ENCODE data around the gene FXR2. TPM values are rescaled to one million over a fixed set of nuclear protein-coding genes. Genes with fewer than 3 reads are reported as not detected.
A peak's percentile ranks its signal among the peaks of the same experiment; 100 is the strongest.

FXR2 gene
- polyA plus RNA-seq, 1 experiment, result 24.6 TPM

DNA sequence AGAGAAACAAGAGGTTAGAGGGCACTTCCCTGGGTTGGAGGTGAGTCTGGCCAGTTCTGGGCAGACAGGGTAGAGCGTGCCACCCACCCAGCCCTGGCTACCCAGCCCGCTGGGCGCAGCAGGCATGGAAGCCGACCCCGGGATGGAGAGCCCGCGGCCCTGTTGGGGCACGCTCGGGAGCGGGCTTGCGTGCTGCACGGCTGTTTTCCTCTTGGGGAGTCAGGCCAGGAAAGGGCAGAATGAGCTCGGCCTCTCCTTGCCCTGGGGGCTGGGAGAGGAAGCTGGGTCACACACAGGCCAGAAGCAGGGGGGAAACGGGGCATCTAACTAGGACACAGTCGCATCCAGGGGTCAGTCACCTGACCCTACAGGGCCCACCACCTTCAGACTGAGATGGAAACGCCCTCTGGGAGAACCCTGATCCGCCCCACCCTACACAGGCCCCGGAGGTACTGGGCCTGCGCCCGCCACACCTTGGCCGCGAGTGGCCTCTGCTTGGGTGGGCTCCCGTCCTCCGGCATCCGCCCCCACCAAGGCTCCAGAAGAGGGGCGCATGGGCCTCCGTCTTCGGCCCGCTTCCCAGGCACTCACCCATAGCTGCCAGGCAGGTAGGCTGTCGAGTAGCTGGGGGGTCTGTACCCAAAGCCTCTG lies 26.0 kb downstream of the FXR2 start:
- TF ChIP-seq CTCF (IDR thresholded peaks at IDR 0.05; ENCODE audit: low read depth, low read length), result no peak
- Histone ChIP-seq H3K27me3 (ENCODE audit: control insufficient read depth, insufficient read depth, low read length) (no peaks in the 10 kb centered on the region), H3K27ac (ENCODE audit: low read depth, low read length) (peak overlapping the region; percentile 94), H3K4me3 (ENCODE audit: low read depth, low read length) (peak overlapping the region; percentile 34), H3K9me3 (ENCODE audit: control insufficient read depth, insufficient read depth, low read length) (no peaks in the 10 kb centered on the region)
- DNase-seq (ENCODE audit: low read depth, low spot score), result no peak
- ChIA-PET CTCF (interaction anchor here (0.6 to 2.4 kb wide), 23 partner anchors 8 to 543 kb away, joined by 3 to 39 read pairs (median 5); partner anchors contain the start of genes CD68, FXR2, NEURL4 and SENP3), POLR2A (interaction anchor here (0.9 to 2.8 kb wide), 9 partner anchors 8 to 104 kb away, joined by 3 to 22 read pairs (median 4); partner anchors contain the start of genes CD68, POLR2A, SAT2 and SENP3)

GRCh38 chr17:7587420-7588151 lies 27.1 kb downstream of the FXR2 start:
- peak overlapping the region; percentile 17 for H3K4me3 ChIP-seq (ENCODE audit: low read depth, low read length)
- ChIA-PET CTCF (interaction anchor here (0.9 to 2.5 kb wide), 5 partner anchors 13 to 231 kb away, joined by 3 to 10 read pairs (median 5); partner anchors contain the start of genes SENP3, TP53 and WRAP53), POLR2A (interaction anchor here (0.9 to 1.4 kb wide), 5 partner anchors 8 to 99 kb away, joined by 3 to 8 read pairs (median 4); partner anchors contain the start of gene CD68)
- peaks cover 8% of the 10 kb centered on the region; the same call in 1 of the 2 replicates for H3K9me3 ChIP-seq (ENCODE audit: control insufficient read depth, insufficient read depth, low read length)
- peak; percentile 91 for DNase-seq (ENCODE audit: low read depth, low spot score)
- peak overlapping the region; percentile 94 for H3K27ac ChIP-seq (ENCODE audit: low read depth, low read length)
- no peaks in the 10 kb centered on the region for H3K27me3 ChIP-seq (ENCODE audit: control insufficient read depth, insufficient read depth, low read length)
- TF ChIP-seq CTCF (IDR thresholded peaks at IDR 0.05; ENCODE audit: low read depth, low read length), result peak; percentile 26; the same call in 1 of the 2 replicates

DNA sequence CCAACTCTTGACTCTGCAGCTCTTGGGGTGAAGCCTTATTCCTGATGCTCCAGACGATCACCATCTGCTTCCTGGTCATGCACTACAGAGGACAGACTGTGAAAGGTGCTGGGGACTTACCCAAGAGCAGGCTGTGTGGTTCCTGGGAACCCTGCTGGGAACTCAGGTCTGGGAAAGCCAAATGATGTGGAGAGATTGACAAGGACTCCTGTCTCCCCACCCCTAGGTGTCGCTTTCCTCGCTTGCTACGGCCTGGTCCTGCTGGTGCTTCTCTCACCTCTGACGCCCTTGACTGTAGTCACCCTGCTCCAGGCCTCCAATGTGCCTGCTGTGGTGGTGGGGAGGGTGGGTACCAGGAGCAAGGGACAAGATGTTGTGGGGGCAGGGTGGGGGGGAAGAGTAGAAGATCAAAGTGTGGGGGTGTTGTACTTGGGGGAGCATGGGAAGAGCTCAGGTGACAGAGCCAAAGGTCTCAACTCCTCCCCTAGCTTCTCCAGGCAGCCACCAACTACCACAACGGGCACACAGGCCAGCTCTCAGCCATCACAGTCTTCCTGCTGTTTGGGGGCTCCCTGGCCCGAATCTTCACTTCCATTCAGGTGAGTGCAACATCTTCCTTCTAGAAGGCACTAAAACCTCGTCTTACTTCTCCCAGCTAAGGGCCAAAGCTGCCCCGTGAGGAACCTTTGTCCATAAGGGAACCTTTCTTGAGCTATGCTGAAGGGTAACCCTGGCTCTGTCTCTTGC lies 27.9 kb downstream of the FXR2 start:
- DNase-seq (ENCODE audit: low read depth, low spot score), result no peak
- H3K4me3 ChIP-seq (ENCODE audit: low read depth, low read length), result no peak overlapping the region; the same call in 1 of the 2 replicates
- ChIA-PET CTCF (interaction anchor here (0.9 to 2.5 kb wide), 5 partner anchors 13 to 231 kb away, joined by 3 to 10 read pairs (median 5); partner anchors contain the start of genes SENP3, TP53 and WRAP53), POLR2A (interaction anchor here (0.9 to 1.4 kb wide), 5 partner anchors 8 to 100 kb away, joined by 3 to 8 read pairs (median 4); partner anchors contain the start of gene CD68)
- peaks cover 8% of the 10 kb centered on the region; the same call in 1 of the 2 replicates for H3K9me3 ChIP-seq (ENCODE audit: control insufficient read depth, insufficient read depth, low read length)
- peak overlapping the region; percentile 94 for H3K27ac ChIP-seq (ENCODE audit: low read depth, low read length)
- no peaks in the 10 kb centered on the region for H3K27me3 ChIP-seq (ENCODE audit: control insufficient read depth, insufficient read depth, low read length)
- peak; percentile 28; the same call in 1 of the 2 replicates for TF ChIP-seq CTCF (IDR thresholded peaks at IDR 0.05; ENCODE audit: low read depth, low read length)

- DNase-seq (ENCODE audit: low read depth, low spot score), result peak; percentile 92
- TF ChIP-seq CTCF (IDR thresholded peaks at IDR 0.05; ENCODE audit: low read depth, low read length), result no peak; the same call in 1 of the 2 replicates
- CTCF ChIA-PET, result interaction anchor here (1.0 kb wide), 2 partner anchors 23 to 104 kb away, joined by 4 to 7 read pairs; partner anchors contain the start of genes SENP3 and TP53
- peak within 1 kb of the TSS; percentile 92 for H3K4me3 ChIP-seq (ENCODE audit: low read depth, low read length)
- H3K9me3 ChIP-seq (ENCODE audit: control insufficient read depth, insufficient read depth, low read length), result peaks cover 8% of the 10 kb centered on the region; the same call in 1 of the 2 replicates
- H3K27me3 ChIP-seq (ENCODE audit: control insufficient read depth, insufficient read depth, low read length), result no peaks in the 10 kb centered on the region
- peak within 1 kb of the TSS; percentile 97 for H3K27ac ChIP-seq (ENCODE audit: low read depth, low read length)
- POLR2A ChIA-PET, result interaction anchor here (0.5 to 2.2 kb wide), 8 partner anchors 10 to 277 kb away, joined by 3 to 44 read pairs (median 4); partner anchors contain the start of genes NEURL4, SAT2 and TP53
These were observed 31.2 kb downstream of the FXR2 start, which contains the start of gene MPDU1 for GRCh38 chr17:7583253-7584109. Gene MPDU1 (plus strand): TSS chr17:7583852. CDS start chr17:7583863, 11 bp downstream.

Data from AG04450 (cell line).